GM19467 (cell line): ENCODE results near the gene KLF16.

ENCODE experiments used
- ATAC-seq: cut with Tn5 transposase; IDR thresholded peaks from one replicate; pipeline ENCODE4 v1.9.1; 2021; ENCODE audit warnings: mild to moderate bottlenecking, moderate library complexity; ENCODE audit not compliant: unreplicated experiment

The KLF16 gene

GRCh38 chr19:1845125-1845515 lies 18.3 kb downstream of the KLF16 start:
- ATAC-seq: no peak

GRCh38 chr19:1844513-1845124 lies 18.8 kb downstream of the KLF16 start:
- no peak for ATAC-seq

GRCh38 chr19:1843646-1844394 lies 19.6 kb downstream of the KLF16 start:
- ATAC-seq: no peak

GRCh38 chr19:1843116-1843515 lies 20.3 kb downstream of the KLF16 start:
- no peak for ATAC-seq

GRCh38 chr19:1841209-1841924 lies 22.0 kb downstream of the KLF16 start:
- ATAC-seq: no peak

- no peak for ATAC-seq
Measured at GRCh38 chr19:1840541-1841115, 22.8 kb downstream of the KLF16 start.

- ATAC-seq: no peak
Measured at GRCh38 chr19:1839658-1840540, 23.5 kb downstream of the KLF16 start.

- no peak for ATAC-seq
Measured at GRCh38 chr19:1837625-1838105, 25.7 kb downstream of the KLF16 start.

GRCh38 chr19:1837222-1837565 lies 26.2 kb downstream of the KLF16 start:
- no peak for ATAC-seq

- no peak for ATAC-seq
Measured at GRCh38 chr19:1836458-1837221, 26.7 kb downstream of the KLF16 start.

- ATAC-seq: no peak
Measured at GRCh38 chr19:1833540-1833939, 29.8 kb downstream of the KLF16 start.

GRCh38 chr19:1832046-1832663 lies 31.2 kb downstream of the KLF16 start:
- ATAC-seq: no peak

GRCh38 chr19:1830978-1831377 lies 32.4 kb downstream of the KLF16 start:
- no peak for ATAC-seq

- ATAC-seq: no peak
Measured at GRCh38 chr19:1830568-1830967, 32.8 kb downstream of the KLF16 start.

GRCh38 chr19:1829958-1830357 lies 33.4 kb downstream of the KLF16 start:
- no peak for ATAC-seq

GRCh38 chr19:1828279-1829238 lies 34.8 kb downstream of the KLF16 start:
- ATAC-seq: no peak

GRCh38 chr19:1827566-1828278 lies 35.7 kb downstream of the KLF16 start:
- no peak for ATAC-seq
